HG03045 (cell line): ENCODE measurements around the gene OR6P1.

Experiments used
- ATAC-seq: cut with Tn5 transposase; IDR thresholded peaks from one replicate; pipeline ENCODE4 v1.9.1; 2021; ENCODE audit warnings: mild to moderate bottlenecking, moderate library complexity; ENCODE audit not compliant: unreplicated experiment

Gene OR6P1

GRCh38 chr1:158520021-158520420 lies 50.4 kb downstream of the OR6P1 start:
- ATAC-seq = no peak

- no peak for ATAC-seq
Observed at GRCh38 chr1:158516966-158517365, 53.4 kb downstream of the OR6P1 start.
